ENCODE measurements around the gene EPB41L4A.

DNA sequence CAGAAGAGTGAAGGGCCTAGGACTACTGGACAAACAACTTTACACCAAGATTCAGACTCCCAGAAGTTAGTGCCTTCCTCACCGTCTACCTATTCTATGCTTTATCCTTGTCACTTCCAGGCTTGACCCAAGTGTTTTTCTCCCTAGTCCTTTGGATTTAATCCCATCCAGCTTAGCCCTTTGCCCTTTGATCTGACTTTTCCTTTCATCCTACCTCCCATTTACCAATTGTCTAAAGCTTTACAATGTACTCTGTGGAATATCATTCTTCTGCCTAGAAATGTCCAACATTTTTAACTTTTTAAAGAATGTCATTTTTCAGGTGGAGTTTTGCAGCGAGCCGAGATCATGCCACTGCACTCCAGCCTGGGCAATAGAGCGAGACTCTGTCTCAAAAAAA is 292.1 kb downstream of the EPB41L4A start:
- TF ChIP-seq, protein P1, sequence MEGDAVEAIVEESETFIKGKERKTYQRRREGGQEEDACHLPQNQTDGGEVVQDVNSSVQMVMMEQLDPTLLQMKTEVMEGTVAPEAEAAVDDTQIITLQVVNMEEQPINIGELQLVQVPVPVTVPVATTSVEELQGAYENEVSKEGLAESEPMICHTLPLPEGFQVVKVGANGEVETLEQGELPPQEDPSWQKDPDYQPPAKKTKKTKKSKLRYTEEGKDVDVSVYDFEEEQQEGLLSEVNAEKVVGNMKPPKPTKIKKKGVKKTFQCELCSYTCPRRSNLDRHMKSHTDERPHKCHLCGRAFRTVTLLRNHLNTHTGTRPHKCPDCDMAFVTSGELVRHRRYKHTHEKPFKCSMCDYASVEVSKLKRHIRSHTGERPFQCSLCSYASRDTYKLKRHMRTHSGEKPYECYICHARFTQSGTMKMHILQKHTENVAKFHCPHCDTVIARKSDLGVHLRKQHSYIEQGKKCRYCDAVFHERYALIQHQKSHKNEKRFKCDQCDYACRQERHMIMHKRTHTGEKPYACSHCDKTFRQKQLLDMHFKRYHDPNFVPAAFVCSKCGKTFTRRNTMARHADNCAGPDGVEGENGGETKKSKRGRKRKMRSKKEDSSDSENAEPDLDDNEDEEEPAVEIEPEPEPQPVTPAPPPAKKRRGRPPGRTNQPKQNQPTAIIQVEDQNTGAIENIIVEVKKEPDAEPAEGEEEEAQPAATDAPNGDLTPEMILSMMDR (IDR thresholded peaks at IDR 0.05) = no peak
- TF ChIP-seq POLR2A (IDR thresholded peaks at IDR 0.05) = no peak

Data from lower leg skin (tissue), 3 donors.